A673 (cell line): ENCODE measurements around the gene TSPAN14.

Source experiments
- EZH2 ChIP-seq: fragments of 200-600 bp; sonication (generic); IDR thresholded peaks from 2 replicates; pipeline ENCODE4 v1.6.1; 2017; ENCODE audit warnings: borderline replicate concordance, low read depth, mild to moderate bottlenecking, mixed read lengths, antibody characterized with exemption, low read length; ENCODE audit not compliant: poor library complexity, severe bottlenecking
- TF ChIP-seq, protein P1 (sequence below): fragments of 300-800, 200-600 bp; sonication (generic); conservative IDR thresholded peaks from 2 replicates; pipeline ENCODE4 v1.5.1; 2017; ENCODE audit warnings: low read depth, mild to moderate bottlenecking, antibody characterized with exemption, low read length, moderate library complexity, mixed read lengths

DNA sequence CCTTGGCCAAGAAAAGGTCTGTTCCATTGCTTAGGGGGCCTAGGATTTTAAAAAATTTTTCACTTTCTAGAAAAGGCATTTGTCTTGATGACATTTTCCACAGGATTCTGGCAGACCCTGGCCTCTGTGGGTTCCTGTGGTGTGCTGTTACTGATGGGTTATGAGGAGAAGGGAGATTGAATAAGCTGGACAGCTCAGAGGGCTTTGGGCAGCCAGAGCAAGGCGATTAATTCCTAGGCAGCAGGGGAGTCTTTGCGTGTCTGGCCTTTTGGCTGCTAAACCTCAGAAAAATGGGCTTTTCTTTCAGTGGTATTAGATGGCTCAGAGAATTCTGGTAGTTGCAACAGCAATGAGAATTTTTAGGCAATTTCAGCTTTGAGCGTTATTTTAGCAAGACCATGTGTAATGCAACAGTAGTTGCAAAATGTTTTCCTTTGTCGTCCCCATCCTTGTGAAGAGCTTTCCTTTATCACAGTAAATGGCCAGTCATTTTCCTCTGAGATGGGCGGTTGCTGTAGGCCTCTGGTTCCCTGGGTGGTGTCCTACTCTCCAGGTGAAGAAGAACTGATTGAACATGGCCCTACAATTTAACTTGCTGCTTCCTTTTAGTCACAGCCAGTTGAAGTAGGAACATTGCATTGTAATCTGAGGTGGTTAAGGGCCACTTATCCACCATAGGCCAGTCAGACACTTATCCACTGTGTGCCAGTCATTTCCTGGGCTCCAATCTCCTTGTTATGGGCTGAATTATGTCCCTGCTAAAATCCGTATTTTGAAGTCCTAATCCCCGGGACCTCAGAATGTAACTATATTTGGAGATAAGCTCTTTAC lies 126.7 kb downstream of the TSPAN14 start:
- TF ChIP-seq, protein P1, sequence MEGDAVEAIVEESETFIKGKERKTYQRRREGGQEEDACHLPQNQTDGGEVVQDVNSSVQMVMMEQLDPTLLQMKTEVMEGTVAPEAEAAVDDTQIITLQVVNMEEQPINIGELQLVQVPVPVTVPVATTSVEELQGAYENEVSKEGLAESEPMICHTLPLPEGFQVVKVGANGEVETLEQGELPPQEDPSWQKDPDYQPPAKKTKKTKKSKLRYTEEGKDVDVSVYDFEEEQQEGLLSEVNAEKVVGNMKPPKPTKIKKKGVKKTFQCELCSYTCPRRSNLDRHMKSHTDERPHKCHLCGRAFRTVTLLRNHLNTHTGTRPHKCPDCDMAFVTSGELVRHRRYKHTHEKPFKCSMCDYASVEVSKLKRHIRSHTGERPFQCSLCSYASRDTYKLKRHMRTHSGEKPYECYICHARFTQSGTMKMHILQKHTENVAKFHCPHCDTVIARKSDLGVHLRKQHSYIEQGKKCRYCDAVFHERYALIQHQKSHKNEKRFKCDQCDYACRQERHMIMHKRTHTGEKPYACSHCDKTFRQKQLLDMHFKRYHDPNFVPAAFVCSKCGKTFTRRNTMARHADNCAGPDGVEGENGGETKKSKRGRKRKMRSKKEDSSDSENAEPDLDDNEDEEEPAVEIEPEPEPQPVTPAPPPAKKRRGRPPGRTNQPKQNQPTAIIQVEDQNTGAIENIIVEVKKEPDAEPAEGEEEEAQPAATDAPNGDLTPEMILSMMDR = no peak
- TF ChIP-seq EZH2 = no peak
